Fibroblast of lung (primary cell): ENCODE results near the gene DZANK1. TPM values are rescaled to one million over a fixed set of nuclear protein-coding genes. Genes with fewer than 3 reads are reported as not detected.
A peak's percentile ranks its signal among the peaks of the same experiment; 100 is the strongest.

ENCODE experiments used
- DNase-seq, 2 donors: peaks; one replicate each; pipeline versions ENCODE4 v3.0.0 to v3.0.0-alpha.2; 2010; ENCODE audit warnings: low read depth in 2 of 2
- H2AFZ ChIP-seq: 2 replicates; pipeline ENCODE4 v1.5.1; 2012; ENCODE audit warnings: low read length, control low read depth, inconsistent platforms
- H3K27ac ChIP-seq: 2 replicates; pipeline ENCODE4 v1.5.1; 2011; ENCODE audit warnings: low read length, control low read depth; ENCODE audit not compliant: insufficient read depth
- H3K27me3 ChIP-seq: 2 replicates; pipeline ENCODE4 v1.5.1; 2011; ENCODE audit warnings: mild to moderate bottlenecking, low read length; ENCODE audit not compliant: control insufficient read depth, insufficient read depth
- H3K36me3 ChIP-seq: 2 replicates; pipeline ENCODE4 v1.5.1; 2011; ENCODE audit warnings: low read length; ENCODE audit not compliant: control insufficient read depth, insufficient read depth
- H3K4me1 ChIP-seq: 2 replicates; pipeline ENCODE4 v1.5.1; 2011; ENCODE audit warnings: low read length; ENCODE audit not compliant: control insufficient read depth, insufficient read depth; ENCODE audit errors: extremely low read depth
- H3K4me2 ChIP-seq: 2 replicates; pipeline ENCODE4 v1.5.1; 2011; ENCODE audit warnings: low read length, control low read depth; ENCODE audit not compliant: insufficient read depth; ENCODE audit errors: extremely low read depth
- H3K4me3 ChIP-seq, 4 experiments: fragments of 200-600 bp in 1 of 4; sonication (generic) in 1 of 4; replicated peaks in 1 of 4; 2 replicates each; pipeline ENCODE4 v1.5.1; 2011 to 2016; ENCODE audit warnings: low read length in 4 of 4, low read depth in 3 of 4, mild to moderate bottlenecking in 3 of 4, control low read depth in 2 of 4, inconsistent platforms in 1 of 4, mixed read lengths in 1 of 4; ENCODE audit not compliant: insufficient read depth in 1 of 4; ENCODE audit errors: control extremely low read depth in 1 of 4
- H3K79me2 ChIP-seq: 2 replicates; pipeline ENCODE4 v1.5.1; 2012; ENCODE audit warnings: mild to moderate bottlenecking, low read length, inconsistent platforms; ENCODE audit not compliant: control insufficient read depth, insufficient read depth
- H3K9ac ChIP-seq: 2 replicates; pipeline ENCODE4 v1.5.1; 2011; ENCODE audit warnings: mild to moderate bottlenecking, low read length, control low read depth; ENCODE audit not compliant: insufficient read depth
- H3K9me3 ChIP-seq: 2 replicates; pipeline ENCODE4 v1.5.1; 2012; ENCODE audit warnings: low read depth, low read length; ENCODE audit not compliant: control insufficient read depth, insufficient read depth
- H4K20me1 ChIP-seq: 2 replicates; pipeline ENCODE4 v1.5.1; 2011; ENCODE audit warnings: low read length; ENCODE audit not compliant: control insufficient read depth, insufficient read depth; ENCODE audit errors: extremely low read depth
- CTCF ChIP-seq, 2 donors: IDR thresholded peaks in 1 of 2; conservative IDR thresholded peaks in 1 of 2; 1 replicate in 1 of 2; 2 replicates in 1 of 2; pipeline ENCODE4 v1.5.1; 2011 to 2012; ENCODE audit warnings: low read length in 2 of 2, control low read depth in 1 of 2, inconsistent platforms in 1 of 2, low read depth in 1 of 2, mild to moderate bottlenecking in 1 of 2
- EZH2 ChIP-seq: IDR thresholded peaks from 2 replicates; pipeline ENCODE4 v1.5.1; 2012; ENCODE audit warnings: low read length, control low read depth, mild to moderate bottlenecking; ENCODE audit errors: missing control alignments
- polyA plus RNA-seq, 2 donors: library from polyadenylated mRNA; depleted of rRNA in 1 of 2; stranded (reverse) in 1 of 2; unstranded in 1 of 2; fragments of >200 nt; gene quantifications; 2 replicates each; pipeline ENCODE4 v1.2.1, GENCODE V29; 2011 to 2012; ENCODE audit warnings: missing spikeins in 1 of 2
- total RNA-seq: library from RNA; depleted of rRNA; stranded (reverse); fragments of >200 nt; gene quantifications from 2 replicates; pipeline ENCODE4 v1.2.1, GENCODE V29; 2014

The DZANK1 gene
- total and polyA plus RNA-seq, 2 donors (not counting 1 experiment from before 2014, with no cell fraction given), result 0.83 to 1.2 TPM

GRCh38 chr20:18397030-18397429, 69.8 kb downstream of the DZANK1 start:
- no peaks in the 10 kb centered on the region for H3K27me3 ChIP-seq
- H3K4me2 ChIP-seq, result no peak overlapping the region
- no peaks in the 10 kb centered on the region for H3K36me3 ChIP-seq
- no peaks in the 10 kb centered on the region for H3K9me3 ChIP-seq
- DNase-seq, result peak in 1 of 2 donors; percentile 10
- H3K27ac ChIP-seq, result no peak overlapping the region
- no peak overlapping the region for H2AFZ ChIP-seq
- H3K9ac ChIP-seq, result no peak overlapping the region
- H3K4me1 ChIP-seq, result no peaks in the 10 kb centered on the region
- no peaks in the 10 kb centered on the region for H3K79me2 ChIP-seq
- H3K4me3 ChIP-seq, result no peak overlapping the region
- H4K20me1 ChIP-seq, result no peaks in the 10 kb centered on the region
- TF ChIP-seq CTCF (conservative IDR thresholded peaks at IDR 0.05 in 1 of 2, IDR thresholded peaks at IDR 0.05 in 1 of 2; ENCODE audit: low read depth in 1 of 2, low read length in 2 of 2) (no peak), EZH2 (no peak)

DNA sequence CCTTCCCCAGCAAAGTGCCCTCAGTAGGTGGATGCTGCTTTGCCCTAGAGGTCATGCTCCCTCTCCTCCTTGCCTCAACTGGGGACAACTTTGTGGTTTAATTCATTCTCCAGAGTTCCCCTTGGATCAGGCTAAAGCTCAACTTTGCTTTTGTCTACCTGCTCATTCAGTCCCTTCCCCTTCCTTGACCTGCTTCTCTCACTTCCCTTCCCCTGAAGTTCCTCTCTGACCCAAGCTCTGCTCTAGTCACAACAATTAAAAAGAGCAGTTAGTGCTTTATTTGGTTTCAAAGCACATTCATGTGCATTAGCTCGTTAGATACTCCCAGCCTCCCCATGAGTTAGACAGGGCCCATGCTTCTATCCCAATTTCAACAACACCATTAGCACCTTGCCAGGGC, 71.3 kb downstream of the DZANK1 start:
- H3K4me2 ChIP-seq, result no peak overlapping the region
- DNase-seq, result no peak
- no peak for TF ChIP-seq EZH2
- TF ChIP-seq CTCF (conservative IDR thresholded peaks at IDR 0.05 in 1 of 2, IDR thresholded peaks at IDR 0.05 in 1 of 2; ENCODE audit: low read depth in 1 of 2, low read length in 2 of 2), result no peak
- no peak overlapping the region for H2AFZ ChIP-seq
- no peak overlapping the region for H3K9ac ChIP-seq
- H4K20me1 ChIP-seq, result no peaks in the 10 kb centered on the region
- no peaks in the 10 kb centered on the region for H3K4me1 ChIP-seq
- no peaks in the 10 kb centered on the region for H3K79me2 ChIP-seq
- no peak overlapping the region for H3K27ac ChIP-seq
- H3K9me3 ChIP-seq, result no peaks in the 10 kb centered on the region
- H3K27me3 ChIP-seq, result no peaks in the 10 kb centered on the region
- no peaks in the 10 kb centered on the region for H3K36me3 ChIP-seq
- no peak overlapping the region for H3K4me3 ChIP-seq

DNA sequence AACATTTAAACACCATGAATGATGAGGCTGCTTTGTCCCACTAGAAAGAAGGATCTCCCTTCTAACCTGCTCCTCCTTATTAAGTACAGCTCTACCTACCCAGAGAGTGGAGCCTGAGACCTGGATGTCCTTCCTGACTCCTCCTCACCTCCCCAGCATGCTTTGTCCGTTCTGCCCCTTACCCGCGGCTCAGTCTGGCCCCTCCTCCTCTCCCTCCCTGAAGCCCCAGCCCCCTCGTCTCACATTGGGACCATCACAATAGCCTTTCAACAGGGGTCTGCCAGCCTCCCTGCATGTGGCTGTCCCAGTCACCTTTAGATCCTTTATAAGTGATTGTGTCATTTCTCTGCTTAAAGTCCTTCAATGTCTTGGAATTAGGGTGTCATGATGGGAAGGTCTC, 72.5 kb downstream of the DZANK1 start:
- Histone ChIP-seq H4K20me1 (no peaks in the 10 kb centered on the region), H3K27me3 (no peaks in the 10 kb centered on the region), H2AFZ (no peak overlapping the region), H3K9me3 (no peaks in the 10 kb centered on the region), H3K36me3 (no peaks in the 10 kb centered on the region), H3K4me2 (no peak overlapping the region), H3K4me1 (no peaks in the 10 kb centered on the region), H3K79me2 (no peaks in the 10 kb centered on the region), H3K27ac (no peak overlapping the region), H3K9ac (no peak overlapping the region), H3K4me3 (no peak overlapping the region)
- DNase-seq, result no peak
- no peak for TF ChIP-seq CTCF (conservative IDR thresholded peaks at IDR 0.05 in 1 of 2, IDR thresholded peaks at IDR 0.05 in 1 of 2; ENCODE audit: low read depth in 1 of 2, low read length in 2 of 2)
